Vagina (tissue), 2 donors: ENCODE results near the gene RNU5B-1. TPM values are rescaled to one million over a fixed set of nuclear protein-coding genes. Genes with fewer than 3 reads are reported as not detected.

Experiments used
- DNase-seq, 2 donors: peaks; one replicate each; pipeline ENCODE4 v3.0.0-alpha.2; 2017; ENCODE audit errors: extremely low spot score in 2 of 2
- H3K27ac ChIP-seq: fragments of 200-600 bp; sonication (generic); one replicate; pipeline ENCODE4 v1.5.1; 2019
- H3K27me3 ChIP-seq: fragments of 200-600 bp; sonication (generic); one replicate; pipeline ENCODE4 v1.5.1; 2019
- H3K36me3 ChIP-seq, 2 donors: fragments of 200-600 bp; sonication (generic); one replicate each; pipeline ENCODE4 v1.5.1; 2017 to 2019
- H3K4me1 ChIP-seq: fragments of 200-600 bp; sonication (generic); one replicate; pipeline ENCODE4 v1.5.1; 2019
- H3K4me3 ChIP-seq, 2 donors: fragments of 200-600 bp; sonication (generic); 1 replicate in 1 of 2; 2 replicates in 1 of 2; pipeline ENCODE4 v1.5.1; 2016 to 2019
- H3K9me3 ChIP-seq: fragments of 200-600 bp; sonication (generic); one replicate; pipeline ENCODE4 v1.5.1; 2019
- CTCF ChIP-seq, 3 experiments: fragments of 450-650 bp in 2 of 3; fragments of 200-600 bp in 1 of 3; sonication (generic) in 1 of 3; IDR thresholded peaks; one replicate each; pipeline ENCODE4 v1.5.1; 2017 to 2019; ENCODE audit warnings: antibody characterized with exemption in 3 of 3, mild to moderate bottlenecking in 2 of 3, moderate library complexity in 2 of 3
- POLR2A ChIP-seq, 2 donors: fragments of 450-650 bp; IDR thresholded peaks; one replicate each; pipeline ENCODE4 v1.6.1; 2017; ENCODE audit warnings: antibody characterized with exemption in 2 of 2, mild to moderate bottlenecking in 2 of 2, moderate library complexity in 2 of 2
- POLR2AphosphoS5 ChIP-seq, 2 donors: sonication (generic); formaldehyde crosslinking; IDR thresholded peaks; one replicate each; pipeline ENCODE4 v1.9.0; 2017; ENCODE audit warnings: antibody characterized with exemption in 2 of 2, mild to moderate bottlenecking in 2 of 2, low read depth in 1 of 2; ENCODE audit not compliant: insufficient read depth in 1 of 2
- intact Hi-C: fragments of 100-400 bp; cut with DNase I; formaldehyde crosslinking; loops from one replicate; pipeline ENCODE4 v1.15.1; 2023
- total RNA-seq: library from RNA; depleted of rRNA; stranded (reverse); fragments of >200 nt; gene quantifications from one replicate; pipeline ENCODE4 v1.2.3, GENCODE V29; 2016

The RNU5B-1 gene
- total RNA-seq, 1 donor from 2014 or later = not detected

GRCh38 chr15:65312400-65312916 lies 8.0 kb downstream of the RNU5B-1 start:
- peaks cover 10% of the 10 kb centered on the region for H3K4me1 ChIP-seq
- no peak overlapping the region for H3K27ac ChIP-seq
- intact Hi-C loops = no loop called here
- no peaks in the 10 kb centered on the region for H3K36me3 ChIP-seq
- H3K9me3 ChIP-seq = no peaks in the 10 kb centered on the region
- H3K4me3 ChIP-seq = no peak overlapping the region
- TF ChIP-seq POLR2AphosphoS5 (IDR thresholded peaks at IDR 0.05; ENCODE audit: insufficient read depth in 1 of 2, low read depth in 1 of 2) = no peak
- no peak for TF ChIP-seq CTCF (IDR thresholded peaks at IDR 0.05)
- TF ChIP-seq POLR2A (IDR thresholded peaks at IDR 0.05) = no peak
- H3K27me3 ChIP-seq = no peaks in the 10 kb centered on the region
- no peak for DNase-seq

- Histone ChIP-seq H3K27me3 (no peaks in the 10 kb centered on the region), H3K27ac (no peak overlapping the region), H3K4me3 (no peak overlapping the region), H3K9me3 (no peaks in the 10 kb centered on the region), H3K4me1 (no peaks in the 10 kb centered on the region), H3K36me3 (no peaks in the 10 kb centered on the region)
- peak; percentile 18 to 32 for TF ChIP-seq POLR2AphosphoS5 (IDR thresholded peaks at IDR 0.05; ENCODE audit: insufficient read depth in 1 of 2, low read depth in 1 of 2)
- peak; percentile 76 to 95 (median 93) for TF ChIP-seq CTCF (IDR thresholded peaks at IDR 0.05)
- TF ChIP-seq POLR2A (IDR thresholded peaks at IDR 0.05) = no peak
- no peak for DNase-seq
- intact Hi-C loops = loop anchor here (5.0 kb wide), 1 partner anchor 68 kb away; no protein-coding TSS in a partner anchor
Observed at GRCh38 chr15:65318870-65319356, 14.4 kb downstream of the RNU5B-1 start.

- TF ChIP-seq POLR2AphosphoS5 (IDR thresholded peaks at IDR 0.05; ENCODE audit: insufficient read depth in 1 of 2, low read depth in 1 of 2) = no peak
- TF ChIP-seq POLR2A (IDR thresholded peaks at IDR 0.05) = no peak
- no peak for TF ChIP-seq CTCF (IDR thresholded peaks at IDR 0.05)
- no peaks in the 10 kb centered on the region for H3K27me3 ChIP-seq
- H3K4me3 ChIP-seq = no peak overlapping the region
- H3K4me1 ChIP-seq = no peaks in the 10 kb centered on the region
- no peak for DNase-seq
- no peak overlapping the region for H3K27ac ChIP-seq
- intact Hi-C loops = no loop called here
- no peaks in the 10 kb centered on the region for H3K9me3 ChIP-seq
- H3K36me3 ChIP-seq = no peaks in the 10 kb centered on the region
Observed at GRCh38 chr15:65323071-65323511, 18.6 kb downstream of the RNU5B-1 start.

GRCh38 chr15:65326117-65326526 lies 21.6 kb downstream of the RNU5B-1 start:
- intact Hi-C loops = no loop called here
- no peak for DNase-seq
- TF ChIP-seq CTCF (IDR thresholded peaks at IDR 0.05) = no peak
- no peak for TF ChIP-seq POLR2A (IDR thresholded peaks at IDR 0.05)
- no peak for TF ChIP-seq POLR2AphosphoS5 (IDR thresholded peaks at IDR 0.05; ENCODE audit: insufficient read depth in 1 of 2, low read depth in 1 of 2)
- Histone ChIP-seq H3K36me3 (no peaks in the 10 kb centered on the region), H3K9me3 (no peaks in the 10 kb centered on the region), H3K4me1 (no peaks in the 10 kb centered on the region), H3K27me3 (no peaks in the 10 kb centered on the region), H3K27ac (no peak overlapping the region), H3K4me3 (no peak overlapping the region)

- Histone ChIP-seq H3K4me1 (no peaks in the 10 kb centered on the region), H3K4me3 (no peak overlapping the region), H3K27ac (no peak overlapping the region), H3K36me3 (no peaks in the 10 kb centered on the region), H3K9me3 (no peaks in the 10 kb centered on the region), H3K27me3 (no peaks in the 10 kb centered on the region)
- no peak for DNase-seq
- TF ChIP-seq CTCF (IDR thresholded peaks at IDR 0.05) (no peak), POLR2A (IDR thresholded peaks at IDR 0.05) (no peak), POLR2AphosphoS5 (IDR thresholded peaks at IDR 0.05; ENCODE audit: insufficient read depth in 1 of 2, low read depth in 1 of 2) (no peak)
- intact Hi-C loops = no loop called here
Observed at GRCh38 chr15:65326818-65327217, 22.3 kb downstream of the RNU5B-1 start.
